Activated T-helper 1 cell treated with Interleukin-2 at 50 U/mL for 16 hours (primary cell): Measurements from ENCODE around the gene SSH2.
"Not testable (repeated sequence)": the region's sequence is repeated elsewhere in the genome, so short reads cannot be mapped to it uniquely, and the experiment has no call there.

ENCODE experiments used
- DNase-seq: peaks from one replicate; pipeline ENCODE4 v3.0.0-alpha.2; 2020; ENCODE audit warnings: low read depth

The SSH2 gene

DNA sequence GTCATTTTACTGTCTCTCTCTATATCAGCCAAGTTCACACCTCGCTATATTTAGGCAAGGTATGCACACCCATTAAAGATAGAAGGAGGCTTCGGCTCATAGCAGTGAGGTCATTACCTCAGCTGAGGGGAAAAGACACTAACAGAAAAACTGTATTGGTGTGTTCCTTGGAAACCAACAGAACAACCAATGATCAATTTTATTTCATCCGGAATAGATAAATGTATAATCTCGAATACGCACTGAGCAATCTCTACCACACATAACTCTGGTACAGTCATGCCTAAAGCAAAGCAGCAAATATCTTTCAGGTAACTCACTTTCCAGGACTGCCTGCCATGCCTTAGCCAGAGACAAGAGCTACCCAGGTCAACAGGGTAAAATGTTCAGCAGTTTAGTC, 197.4 kb downstream of the SSH2 start:
- no peak for DNase-seq

DNA sequence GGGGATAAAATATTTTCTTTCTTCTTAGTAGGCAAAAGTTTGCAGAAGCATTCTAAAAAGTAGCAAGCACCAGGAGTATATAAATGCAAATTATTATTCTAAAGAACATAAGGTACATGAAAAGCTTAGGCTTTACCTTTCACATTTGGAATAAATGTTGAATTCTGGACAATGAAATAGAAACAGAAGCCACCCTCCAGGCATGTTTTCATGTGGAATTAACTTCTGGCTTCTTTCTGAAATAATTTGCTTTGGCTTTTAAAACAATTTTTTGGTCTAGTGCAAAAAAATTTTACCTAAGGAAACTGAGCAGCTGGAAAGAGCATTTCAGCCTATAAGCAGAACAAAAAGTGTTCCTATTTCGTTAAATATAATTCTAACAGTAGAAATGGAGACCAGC, 197.8 kb downstream of the SSH2 start:
- no peak for DNase-seq

DNA sequence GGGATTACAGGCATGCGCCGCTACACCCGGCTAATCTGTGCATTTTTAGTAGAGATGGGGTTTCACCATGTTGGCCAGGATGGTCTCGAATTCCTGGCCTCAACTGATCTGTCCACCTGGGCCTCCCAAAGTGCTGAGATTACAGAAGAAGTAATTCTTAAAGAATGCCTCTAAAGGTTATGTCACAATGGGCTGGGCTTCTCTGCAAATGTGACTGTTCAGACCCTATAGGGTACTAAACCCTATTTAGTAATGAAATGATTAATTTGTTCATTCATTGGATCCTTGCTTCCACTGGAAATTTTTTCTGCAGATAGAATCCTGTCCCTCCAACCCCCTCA, 198.5 kb downstream of the SSH2 start:
- DNase-seq = no peak

DNA sequence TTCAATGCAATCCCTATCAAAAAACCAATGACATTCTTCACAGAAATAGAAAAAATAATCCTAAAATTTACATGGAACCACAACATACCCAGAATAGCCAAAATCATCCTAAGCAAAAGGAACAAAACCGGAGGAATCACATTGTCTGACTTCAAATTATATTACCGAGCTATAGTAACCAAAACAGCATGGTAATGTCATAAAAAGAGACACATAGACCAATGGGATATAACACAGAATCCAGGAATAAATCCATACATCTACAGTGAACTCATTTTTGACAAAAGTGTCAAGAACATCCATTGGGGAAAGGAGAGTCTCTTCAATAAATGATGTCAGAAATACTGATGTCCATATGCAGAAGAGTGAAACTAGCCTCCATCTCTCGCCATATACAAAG, 201.5 kb downstream of the SSH2 start:
- no peak for DNase-seq

DNA sequence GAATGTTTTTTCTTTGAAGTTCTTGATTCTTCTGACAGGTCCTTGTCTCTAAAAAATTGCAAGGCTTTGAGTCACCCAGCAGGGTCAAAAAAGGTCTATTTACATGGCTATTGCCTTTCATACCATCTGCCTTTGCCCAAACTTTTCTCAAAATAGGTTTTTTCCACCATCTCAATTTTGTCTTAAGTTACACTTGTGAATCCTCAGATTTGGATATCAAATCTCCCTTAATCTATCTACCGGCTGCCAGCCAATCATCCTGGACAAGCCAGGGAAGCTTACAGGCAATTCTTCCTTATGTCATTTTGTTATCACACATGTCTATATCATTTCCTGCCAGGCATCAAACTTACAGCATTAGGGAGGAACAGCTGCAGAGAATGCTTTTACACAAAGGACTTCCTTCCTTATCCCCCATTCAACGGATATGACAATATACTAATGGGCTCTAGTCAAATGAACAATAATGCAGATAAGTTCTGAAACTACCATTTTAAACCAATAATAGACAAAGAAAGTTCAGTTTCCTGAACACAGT, 203.2 kb downstream of the SSH2 start:
- no peak for DNase-seq

DNA sequence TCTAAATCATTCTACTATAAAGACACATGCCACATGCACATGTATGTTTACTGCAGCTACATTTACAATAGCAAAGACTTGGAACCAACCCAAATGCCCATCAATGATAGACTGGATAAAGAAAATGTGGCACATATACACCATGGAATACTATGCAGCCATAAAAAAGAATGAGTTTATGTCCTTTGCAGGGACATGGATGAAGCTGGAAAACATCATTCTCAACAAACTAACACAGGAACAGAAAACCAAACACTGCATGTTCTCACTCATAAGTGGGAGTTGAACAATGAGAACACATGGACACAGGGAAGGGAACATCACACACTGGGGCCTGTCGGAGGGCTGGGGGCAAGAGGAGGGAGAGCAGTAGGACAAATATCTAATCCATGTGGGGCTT, 204.6 kb downstream of the SSH2 start:
- not testable (repeated sequence) for DNase-seq

DNA sequence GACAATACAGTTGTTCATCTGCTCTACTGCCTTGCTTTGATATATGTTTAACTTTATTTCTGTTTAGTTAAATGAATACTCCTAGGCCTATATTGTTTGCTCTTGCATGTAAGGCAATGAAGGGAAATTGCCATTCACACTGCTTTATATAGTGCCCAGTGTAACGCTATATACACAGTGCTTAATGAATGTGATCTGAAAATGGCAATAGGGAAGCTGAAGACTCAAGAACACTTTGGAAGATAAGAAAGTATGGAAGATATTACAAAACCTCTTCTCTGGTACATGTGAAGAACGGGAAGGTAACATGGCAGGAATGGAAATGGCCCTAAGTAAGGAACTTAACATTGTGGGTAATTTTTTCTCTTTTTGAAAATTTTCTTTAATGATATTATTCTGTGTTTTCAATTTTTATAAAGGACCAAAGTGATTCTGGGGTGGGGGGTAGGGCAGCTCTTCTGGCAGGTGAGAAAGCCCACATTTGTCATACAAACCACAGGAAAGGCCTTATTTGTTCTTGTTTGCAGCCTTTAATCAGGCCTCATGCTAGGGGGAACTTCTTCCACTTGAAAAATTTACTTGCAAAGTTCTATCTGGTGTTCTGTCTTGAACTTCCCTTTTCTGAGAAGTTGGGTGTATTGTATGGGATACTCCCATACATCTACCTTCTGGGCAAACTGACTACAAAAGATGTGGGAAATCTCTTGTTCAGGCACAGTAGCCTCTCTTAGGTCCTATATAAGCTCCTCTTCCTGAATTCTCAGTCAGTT, 206.6 kb downstream of the SSH2 start:
- DNase-seq = no peak

DNA sequence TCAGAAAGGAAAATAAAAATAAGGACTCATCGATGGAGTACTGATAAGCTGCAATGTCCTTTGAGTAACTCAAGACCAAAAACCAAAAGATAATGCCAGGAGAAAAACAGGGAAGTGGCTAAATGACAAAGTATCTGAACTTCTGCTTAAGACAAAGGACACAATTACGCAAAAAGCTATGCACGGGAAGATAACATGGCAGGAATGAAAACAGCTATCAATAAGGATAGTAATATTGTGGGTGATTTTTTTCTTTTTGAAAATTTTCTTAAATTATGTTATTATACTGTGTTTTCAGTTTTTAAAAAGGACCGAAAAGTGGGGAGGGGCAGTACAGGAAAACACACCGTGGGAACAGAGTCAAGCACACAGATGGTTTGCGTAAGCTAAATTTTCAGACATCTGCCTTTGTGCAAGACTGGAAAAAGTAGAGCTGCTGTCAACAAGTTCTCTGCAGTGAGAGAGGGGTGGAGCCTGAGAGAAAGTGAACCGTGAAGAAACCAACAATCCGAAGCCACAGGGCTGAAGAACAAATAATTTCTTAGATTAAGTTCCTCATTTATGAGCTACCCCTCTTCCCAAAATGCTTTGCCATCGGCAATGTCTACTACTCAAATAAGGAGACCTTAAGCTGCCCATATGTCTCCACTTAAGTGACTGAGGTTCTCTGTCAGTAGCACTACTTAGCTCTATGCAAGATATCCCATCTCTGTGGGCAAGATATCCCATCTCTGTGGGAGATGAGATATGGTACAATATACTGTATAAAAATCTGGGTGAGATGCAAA, 207.4 kb downstream of the SSH2 start:
- DNase-seq = no peak

DNA sequence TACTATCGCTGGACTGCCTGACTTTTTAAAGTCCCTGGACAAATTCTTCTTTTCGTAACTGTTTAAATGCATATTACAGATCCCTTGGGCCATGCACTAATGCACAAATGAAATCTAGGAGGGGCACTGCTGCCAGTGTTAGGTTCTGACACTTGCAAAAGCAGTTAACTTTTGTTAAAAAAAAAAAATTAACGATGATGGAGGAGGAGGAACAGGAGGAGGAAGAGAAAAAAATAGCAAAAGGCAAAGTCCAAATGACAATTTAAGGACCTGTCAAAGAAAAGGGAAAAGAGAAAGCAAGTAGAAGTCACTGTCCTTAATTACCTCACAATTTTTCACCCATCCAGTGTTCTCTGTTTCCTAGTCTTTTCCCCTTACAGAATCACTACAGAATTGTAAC, 209.5 kb downstream of the SSH2 start:
- DNase-seq = no peak

DNA sequence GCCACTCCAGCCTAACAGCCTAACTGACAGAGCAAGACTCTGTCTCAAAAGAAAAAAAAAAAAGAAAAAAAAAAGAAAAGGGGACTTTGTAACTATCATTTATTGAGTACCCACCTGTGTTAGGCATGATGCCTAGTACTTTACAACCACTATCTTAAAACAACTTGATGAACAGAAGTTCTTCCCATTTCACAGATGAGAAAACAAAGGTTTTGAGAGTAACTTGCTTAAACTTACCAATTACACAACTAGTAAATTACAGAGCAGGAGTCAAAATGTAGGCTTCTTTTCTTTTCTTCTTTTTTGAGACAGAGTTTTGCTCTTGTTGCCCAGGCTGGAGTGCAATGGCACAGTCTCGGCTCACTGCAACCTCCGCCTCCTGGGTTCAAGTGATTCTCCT, 210.6 kb downstream of the SSH2 start:
- no peak for DNase-seq

DNA sequence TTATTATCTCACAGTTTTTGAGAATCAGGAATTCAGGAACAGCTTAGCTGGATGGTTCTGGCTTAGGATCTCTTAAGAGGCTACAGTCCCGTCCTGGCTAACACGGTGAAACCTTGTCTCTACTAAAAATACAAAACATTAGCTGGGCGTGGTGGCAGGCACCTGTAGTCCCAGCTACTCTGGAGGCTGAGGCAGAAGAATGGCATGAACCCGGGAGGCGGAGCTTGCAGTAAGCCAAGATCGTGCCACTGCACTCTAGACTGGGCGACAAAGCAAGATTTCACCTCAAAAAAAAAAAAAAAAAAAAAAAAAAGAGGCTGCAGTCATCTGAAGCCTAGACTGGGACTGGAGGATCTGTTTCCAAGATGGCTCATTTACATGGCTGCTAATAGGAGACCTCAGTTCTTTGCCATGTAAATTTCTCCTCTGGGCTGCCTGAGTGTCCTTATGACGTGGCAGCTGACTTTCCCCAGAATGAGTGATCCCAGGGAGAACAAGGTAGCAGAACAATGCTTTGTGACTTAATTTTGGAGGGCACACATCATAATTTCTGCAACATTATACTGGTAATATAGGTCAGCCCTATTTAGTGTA, 211.5 kb downstream of the SSH2 start:
- DNase-seq = no peak

DNA sequence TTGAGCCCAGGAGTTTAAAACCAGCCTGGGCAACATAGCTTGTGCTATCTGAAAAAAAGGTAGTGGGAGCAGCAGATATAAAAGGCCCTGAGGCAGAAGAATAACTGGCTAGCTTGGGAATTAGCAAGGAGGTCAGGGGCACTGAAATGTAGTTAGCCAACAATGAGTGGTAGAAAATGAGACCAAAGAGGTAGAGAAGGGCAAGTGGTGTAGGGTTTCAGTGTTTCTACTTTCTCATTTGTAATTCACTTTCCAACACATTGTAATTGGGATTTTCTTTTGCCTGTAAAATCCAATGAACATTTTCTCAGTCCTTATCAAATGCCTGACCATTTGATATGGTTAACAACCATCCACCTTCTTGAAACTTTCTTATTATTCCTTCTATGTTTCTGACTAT, 212.2 kb downstream of the SSH2 start:
- DNase-seq = no peak

DNA sequence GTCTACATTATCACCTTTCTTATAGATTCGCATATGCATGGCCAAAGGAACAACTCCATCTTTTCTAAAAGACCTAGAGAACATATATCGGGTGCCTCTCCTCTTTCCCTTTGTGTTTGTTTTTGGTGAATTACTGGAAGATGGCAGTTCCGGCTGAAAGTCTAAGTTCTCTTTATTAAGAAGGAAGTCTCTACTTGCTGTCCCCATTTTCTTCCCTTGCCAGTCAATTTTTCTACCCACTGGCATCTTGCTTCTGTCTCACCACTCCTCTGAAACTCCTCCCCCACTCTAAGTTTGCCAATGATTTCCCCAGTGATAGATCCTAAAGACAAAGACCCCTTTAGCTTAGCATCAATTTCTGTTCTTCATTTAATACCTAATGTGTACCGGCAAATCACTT, 213.5 kb downstream of the SSH2 start:
- DNase-seq = no peak

DNA sequence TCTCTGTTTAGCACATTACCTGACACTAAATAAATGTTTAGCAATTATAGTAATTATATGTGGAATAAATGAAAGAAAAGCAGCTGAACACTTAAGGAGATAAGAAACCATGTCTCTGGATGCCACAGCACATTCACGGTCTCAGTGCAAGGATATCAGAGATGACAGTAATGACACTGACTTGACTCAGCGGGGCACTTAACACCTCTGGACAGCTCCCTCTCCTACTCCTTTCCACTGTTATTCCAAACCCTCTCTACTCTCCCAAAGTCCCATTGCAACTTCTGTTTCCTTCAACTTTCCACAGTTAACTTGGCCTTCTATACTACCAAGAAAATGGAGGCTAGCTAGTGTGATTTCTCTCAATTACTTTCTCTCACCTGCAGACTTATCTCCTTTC, 214.3 kb downstream of the SSH2 start:
- DNase-seq = no peak

DNA sequence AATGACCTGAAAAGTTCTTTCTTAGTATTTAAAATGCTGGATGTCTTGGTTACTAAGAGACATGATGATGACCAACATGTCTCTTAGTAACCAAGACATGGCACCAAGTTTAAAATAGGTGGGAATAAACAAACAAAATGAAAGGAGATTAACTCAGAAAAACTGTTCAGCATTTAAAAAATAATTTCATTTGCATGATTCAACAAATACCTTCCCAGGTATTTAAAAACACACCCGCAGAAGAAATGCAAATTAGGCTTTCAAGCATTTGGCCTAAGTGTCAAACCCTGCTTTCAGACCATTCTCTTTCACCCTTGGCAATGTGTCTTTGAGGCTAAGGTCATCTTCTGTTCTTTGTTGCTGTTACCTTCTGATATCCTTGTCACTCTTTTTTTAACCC, 215.9 kb downstream of the SSH2 start:
- DNase-seq = no peak

DNA sequence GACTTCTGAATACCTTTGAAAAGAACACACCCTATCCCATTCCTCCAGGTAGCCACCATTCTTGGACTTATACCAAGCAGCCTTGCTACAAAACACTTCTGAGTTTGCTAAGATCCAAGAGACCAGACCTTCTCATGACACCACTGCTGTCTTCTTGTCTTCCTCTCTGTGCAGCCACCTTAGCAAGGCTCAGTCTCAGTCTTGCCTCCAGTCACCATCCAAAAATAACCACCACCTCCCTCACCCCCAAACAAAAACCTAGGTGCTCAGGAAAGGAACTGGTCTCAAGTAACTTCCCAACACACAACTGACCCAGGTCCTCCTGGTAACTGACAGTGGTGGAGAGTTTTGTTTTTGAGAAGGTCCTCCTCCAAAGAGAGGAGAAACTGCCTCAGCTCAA, 216.4 kb downstream of the SSH2 start:
- DNase-seq = no peak

DNA sequence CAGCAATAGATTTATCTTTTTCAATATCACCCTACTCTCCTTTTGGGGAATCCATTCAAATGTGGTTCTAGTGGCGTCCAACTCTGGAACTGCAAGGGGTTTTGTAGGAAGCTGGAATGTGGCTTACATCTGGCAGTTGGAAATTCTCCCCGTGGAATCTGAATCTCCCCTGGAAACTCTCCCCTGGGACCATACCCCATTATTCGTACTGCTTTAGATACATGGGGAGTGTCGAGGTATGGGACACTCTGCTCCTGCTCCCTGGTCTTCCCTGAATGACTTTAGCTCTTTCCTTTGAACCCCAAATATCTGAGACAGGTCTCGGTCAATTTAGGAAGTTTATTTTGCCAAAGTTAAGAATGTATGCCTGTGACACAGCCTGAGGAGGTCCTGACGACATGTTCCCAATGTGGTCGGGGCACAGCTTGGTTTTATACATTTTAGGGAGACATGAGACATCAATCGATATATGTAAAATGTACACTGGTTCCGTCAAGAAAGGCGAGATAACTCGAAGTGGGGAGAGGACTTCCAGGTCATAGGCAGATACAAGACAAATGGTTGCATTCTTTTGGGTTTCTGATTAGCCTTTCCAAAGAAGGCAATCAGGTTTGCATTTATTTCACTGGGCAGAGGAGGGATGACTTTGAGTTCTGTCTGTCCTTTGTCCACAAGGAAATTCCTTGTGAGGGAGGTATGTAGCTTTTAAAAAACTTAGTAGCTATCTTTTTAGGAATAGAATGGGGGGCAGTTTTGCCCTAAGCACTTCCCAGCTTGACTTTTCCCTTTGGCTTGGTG, 218.2 kb downstream of the SSH2 start:
- no peak for DNase-seq

DNA sequence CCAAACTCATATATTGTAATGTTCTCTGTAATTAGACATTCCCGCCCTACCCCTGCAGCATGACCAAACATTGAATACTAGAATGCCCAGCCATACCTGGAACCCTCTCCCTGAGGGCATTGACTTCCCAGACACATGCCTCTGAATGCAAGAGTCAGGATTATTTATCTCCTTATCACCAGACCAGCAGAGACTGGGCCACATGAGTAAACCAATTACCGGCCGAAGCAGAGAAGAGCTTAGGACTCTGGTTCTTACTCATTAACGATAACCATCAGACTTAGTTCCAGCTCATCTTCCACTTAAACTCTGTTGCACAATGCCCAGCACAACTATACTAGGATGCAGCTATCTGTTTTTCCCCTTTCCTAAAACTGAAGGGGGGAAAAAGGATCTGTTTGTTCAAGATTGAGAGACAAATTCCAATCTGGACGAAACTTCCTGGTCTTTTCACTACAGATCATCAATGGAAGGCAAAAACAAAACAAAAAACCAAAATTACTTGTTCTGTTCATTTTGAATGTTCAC, 219.1 kb downstream of the SSH2 start:
- no peak for DNase-seq

DNA sequence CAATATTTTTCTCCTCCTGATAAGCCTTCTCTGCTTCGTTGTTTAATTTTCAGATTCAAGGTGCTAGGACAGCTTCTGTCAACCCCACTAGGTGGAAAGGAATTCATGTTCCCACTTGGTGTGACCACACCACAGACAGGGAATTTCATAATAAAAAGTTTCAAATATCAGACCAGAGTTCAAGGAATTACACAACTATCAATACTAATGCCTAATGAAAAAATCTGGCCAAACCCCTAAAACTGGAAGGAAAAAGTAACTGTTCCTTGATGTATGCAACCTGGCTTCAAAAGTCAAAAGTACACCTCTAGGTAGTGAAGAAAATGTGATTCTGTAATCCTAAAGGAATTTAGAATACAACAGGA, 219.5 kb downstream of the SSH2 start:
- no peak for DNase-seq

DNA sequence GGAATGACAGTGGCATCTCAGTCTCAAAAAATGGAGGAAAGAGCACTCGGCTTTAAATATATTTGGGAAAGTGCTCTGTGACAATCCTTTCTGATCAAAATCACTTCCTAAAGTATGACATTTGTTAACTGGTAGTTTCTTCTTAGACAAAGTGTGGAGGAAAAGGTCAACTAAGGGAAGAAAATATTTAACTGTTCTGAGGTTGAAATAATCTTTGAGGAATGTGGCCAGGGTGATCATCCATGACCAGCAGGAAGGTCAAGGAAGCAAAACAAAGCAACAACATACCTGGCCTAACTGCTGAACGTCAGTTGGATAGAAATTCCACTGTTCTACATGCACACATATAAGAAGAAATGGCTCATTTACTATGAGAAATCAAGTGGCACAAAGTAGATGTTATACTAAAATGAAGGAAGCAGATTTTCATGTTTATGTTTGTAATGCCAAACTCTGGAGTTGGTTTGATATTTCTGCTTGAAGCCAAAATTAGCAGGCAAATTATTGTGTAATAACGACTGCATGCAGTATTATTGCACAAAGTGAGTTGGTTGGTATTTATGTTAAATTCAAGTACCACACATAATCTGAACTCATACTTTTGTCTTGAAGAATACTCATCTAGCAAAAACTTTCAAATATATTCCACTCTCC, 220.0 kb downstream of the SSH2 start:
- no peak for DNase-seq

DNA sequence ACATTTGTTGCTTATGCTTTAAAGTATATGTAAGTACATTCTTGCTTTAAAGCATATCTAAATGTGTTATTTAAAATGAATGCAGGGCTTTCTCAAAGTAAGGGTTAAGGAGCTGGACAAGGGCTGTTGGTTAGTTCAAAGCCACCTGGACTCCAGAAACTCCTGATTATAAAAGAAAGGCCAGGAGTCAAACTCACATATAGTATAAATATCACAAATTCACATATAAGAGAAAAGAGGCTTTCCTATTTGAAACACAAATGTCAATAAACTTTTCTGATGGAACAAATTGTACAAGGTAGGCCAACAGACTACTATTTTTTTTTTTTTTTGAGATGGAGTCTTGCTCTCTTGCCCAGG, 222.8 kb downstream of the SSH2 start:
- DNase-seq = no peak

DNA sequence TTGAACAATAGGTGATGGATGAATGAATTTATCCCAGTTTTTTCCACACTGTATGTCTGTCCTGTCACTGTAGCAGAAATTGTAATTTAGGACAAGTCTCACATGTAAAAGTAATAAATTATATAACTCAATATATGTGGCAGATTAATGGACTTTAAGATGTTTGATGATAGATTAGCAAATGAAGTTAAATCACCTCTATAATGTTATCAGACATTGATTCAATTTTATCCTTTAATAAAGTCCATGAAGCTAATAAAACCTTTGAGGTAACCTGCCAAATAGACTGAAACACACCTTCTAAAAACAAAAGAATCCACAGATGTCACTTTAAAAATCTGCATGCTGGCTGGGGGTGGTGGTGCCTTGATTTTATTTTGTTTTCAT, 224.0 kb downstream of the SSH2 start:
- no peak for DNase-seq
